Astrocyte (in vitro differentiated cells and primary cell): Measurements from ENCODE around the gene S1PR2. TPM values are rescaled to one million over a fixed set of nuclear protein-coding genes. Genes with fewer than 3 reads are reported as not detected.

Experiments used
- DNase-seq: peaks from one replicate; pipeline ENCODE4 v3.0.0-alpha.2; 2010; ENCODE audit warnings: low read depth
- FAIRE-seq: peaks from 2 replicates; lab custom pipeline; 2011; peaks lifted over from hg19 to GRCh38; lab: Jason Lieb, UNC
- H2AFZ ChIP-seq: 2 replicates; pipeline ENCODE4 v1.6.0; 2012; ENCODE audit warnings: low read depth, low read length, inconsistent platforms
- H3K27ac ChIP-seq: 2 replicates; pipeline ENCODE4 v1.5.1; 2011; ENCODE audit warnings: low read depth, low read length, inconsistent platforms
- H3K27me3 ChIP-seq: 2 replicates; pipeline ENCODE4 v1.6.0; 2011; ENCODE audit warnings: low read length, inconsistent platforms; ENCODE audit not compliant: insufficient read depth
- H3K36me3 ChIP-seq: 2 replicates; pipeline ENCODE4 v1.5.1; 2011; ENCODE audit warnings: low read length, inconsistent platforms; ENCODE audit not compliant: insufficient read depth
- H3K4me1 ChIP-seq: 2 replicates; pipeline ENCODE4 v1.5.1; 2011; ENCODE audit warnings: low read length, inconsistent platforms; ENCODE audit not compliant: insufficient read depth
- H3K4me2 ChIP-seq: 2 replicates; pipeline ENCODE4 v1.6.0; 2012; ENCODE audit warnings: low read length, inconsistent platforms
- H3K4me3 ChIP-seq: 2 replicates; pipeline ENCODE4 v1.5.1; 2011; ENCODE audit warnings: low read depth, mild to moderate bottlenecking, low read length, inconsistent platforms; ENCODE audit not compliant: insufficient read depth
- H3K79me2 ChIP-seq: 2 replicates; pipeline ENCODE4 v1.6.0; 2012; ENCODE audit warnings: mild to moderate bottlenecking, low read length, inconsistent platforms; ENCODE audit not compliant: insufficient read depth
- H3K9ac ChIP-seq: 2 replicates; pipeline ENCODE4 v1.6.0; 2012; ENCODE audit warnings: mild to moderate bottlenecking, low read length, inconsistent platforms
- H3K9me3 ChIP-seq: 2 replicates; pipeline ENCODE4 v1.5.1; 2012; ENCODE audit warnings: low read depth, mild to moderate bottlenecking, low read length, inconsistent platforms; ENCODE audit not compliant: insufficient read depth
- H4K20me1 ChIP-seq: 2 replicates; pipeline ENCODE4 v1.6.0; 2012; ENCODE audit warnings: low read length, inconsistent platforms; ENCODE audit not compliant: insufficient read depth
- H3K27ac Mint-ChIP-seq: one replicate; pipeline ENCODE4 v1.8.0; 2021; ENCODE audit warnings: mild to moderate bottlenecking, mixed read lengths; ENCODE audit not compliant: unreplicated experiment
- H3K27me3 Mint-ChIP-seq: one replicate; pipeline ENCODE4 v1.8.0; 2021; ENCODE audit warnings: low read depth, mixed read lengths; ENCODE audit not compliant: unreplicated experiment
- H3K36me3 Mint-ChIP-seq: one replicate; pipeline ENCODE4 v1.8.0; 2021; ENCODE audit warnings: low read depth, mixed read lengths; ENCODE audit not compliant: unreplicated experiment
- H3K4me1 Mint-ChIP-seq: one replicate; pipeline ENCODE4 v1.8.0; 2021; ENCODE audit warnings: low read depth, mixed read lengths; ENCODE audit not compliant: unreplicated experiment
- H3K4me3 Mint-ChIP-seq: one replicate; pipeline ENCODE4 v1.8.0; 2021; ENCODE audit warnings: mild to moderate bottlenecking, moderate library complexity, mixed read lengths; ENCODE audit not compliant: unreplicated experiment
- H3K9me3 Mint-ChIP-seq: one replicate; pipeline ENCODE4 v1.8.0; 2021; ENCODE audit warnings: mild to moderate bottlenecking, mixed read lengths; ENCODE audit not compliant: unreplicated experiment
- EZH2 ChIP-seq: IDR thresholded peaks from 2 replicates; pipeline ENCODE4 v1.6.1; 2012; ENCODE audit warnings: mild to moderate bottlenecking, low read length, inconsistent platforms; ENCODE audit not compliant: insufficient read depth
- total RNA-seq: library from RNA; stranded (reverse); gene quantifications from 2 replicates; pipeline ENCODE4 v1.2.1, GENCODE V29; 2021
- TF ChIP-seq, protein P1 (sequence below): IDR thresholded peaks from 2 replicates; pipeline ENCODE4 v1.5.1; 2011; ENCODE audit warnings: low read depth, mild to moderate bottlenecking, inconsistent platforms, low read length, moderate library complexity; ENCODE audit not compliant: insufficient read depth

S1PR2 gene
- total RNA-seq, 1 donor from 2014 or later: 15.7 TPM

DNA sequence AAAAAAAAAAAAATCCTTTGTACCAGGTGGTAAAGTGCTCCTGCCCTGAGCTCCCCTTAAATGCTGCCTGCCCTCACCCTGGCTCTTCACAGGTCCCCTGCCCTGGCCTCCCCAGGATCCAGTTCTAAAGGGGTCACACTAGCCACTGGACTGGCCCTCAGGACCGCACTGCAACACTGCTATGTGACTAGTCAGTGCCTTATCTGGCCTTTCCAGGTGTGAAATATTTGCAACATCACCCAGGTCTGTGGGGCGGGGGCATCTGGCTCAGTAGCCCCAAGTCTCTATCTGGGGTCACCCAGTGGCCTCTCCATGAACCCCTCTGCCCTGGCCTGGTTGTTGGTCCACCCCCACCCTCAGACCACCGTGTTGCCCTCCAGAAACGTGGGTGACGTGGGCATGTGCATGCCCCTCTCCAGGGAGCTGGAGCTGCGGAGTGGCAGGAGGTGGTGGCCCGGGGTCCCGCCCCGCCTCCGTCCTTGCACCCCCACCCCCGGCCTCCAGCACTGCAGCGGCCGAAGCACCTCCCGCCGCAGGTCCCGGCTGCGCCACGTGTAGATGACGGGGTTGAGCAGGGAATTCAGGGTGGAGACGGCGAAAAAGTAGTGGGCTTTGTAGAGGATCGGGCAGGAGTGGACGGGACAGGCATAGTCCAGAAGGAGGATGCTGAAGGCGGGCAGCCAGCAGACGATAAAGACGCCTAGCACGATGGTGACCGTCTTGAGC lies 7.5 kb downstream of the S1PR2 start:
- Mint-ChIP-seq H3K4me3 (no peak overlapping the region), H3K9me3 (no peaks in the 10 kb centered on the region), H3K27me3 (no peaks in the 10 kb centered on the region), H3K36me3 (peaks cover 14% of the 10 kb centered on the region), H3K4me1 (peaks cover 2% of the 10 kb centered on the region), H3K27ac (no peak overlapping the region)
- no peak for DNase-seq
- no peaks in the 10 kb centered on the region for H3K27me3 ChIP-seq
- H3K36me3 ChIP-seq: no peaks in the 10 kb centered on the region
- no peak overlapping the region for H3K4me3 ChIP-seq
- H3K9me3 ChIP-seq: no peaks in the 10 kb centered on the region
- no peak overlapping the region for H3K9ac ChIP-seq
- H4K20me1 ChIP-seq: peaks cover 15% of the 10 kb centered on the region
- H3K4me1 ChIP-seq: peaks cover 8% of the 10 kb centered on the region
- H3K27ac ChIP-seq: no peak overlapping the region
- peaks cover 10% of the 10 kb centered on the region for H3K79me2 ChIP-seq
- no peak overlapping the region for H2AFZ ChIP-seq
- FAIRE-seq: no peak
- no peak overlapping the region for H3K4me2 ChIP-seq
- no peak for TF ChIP-seq EZH2
- TF ChIP-seq, protein P1, sequence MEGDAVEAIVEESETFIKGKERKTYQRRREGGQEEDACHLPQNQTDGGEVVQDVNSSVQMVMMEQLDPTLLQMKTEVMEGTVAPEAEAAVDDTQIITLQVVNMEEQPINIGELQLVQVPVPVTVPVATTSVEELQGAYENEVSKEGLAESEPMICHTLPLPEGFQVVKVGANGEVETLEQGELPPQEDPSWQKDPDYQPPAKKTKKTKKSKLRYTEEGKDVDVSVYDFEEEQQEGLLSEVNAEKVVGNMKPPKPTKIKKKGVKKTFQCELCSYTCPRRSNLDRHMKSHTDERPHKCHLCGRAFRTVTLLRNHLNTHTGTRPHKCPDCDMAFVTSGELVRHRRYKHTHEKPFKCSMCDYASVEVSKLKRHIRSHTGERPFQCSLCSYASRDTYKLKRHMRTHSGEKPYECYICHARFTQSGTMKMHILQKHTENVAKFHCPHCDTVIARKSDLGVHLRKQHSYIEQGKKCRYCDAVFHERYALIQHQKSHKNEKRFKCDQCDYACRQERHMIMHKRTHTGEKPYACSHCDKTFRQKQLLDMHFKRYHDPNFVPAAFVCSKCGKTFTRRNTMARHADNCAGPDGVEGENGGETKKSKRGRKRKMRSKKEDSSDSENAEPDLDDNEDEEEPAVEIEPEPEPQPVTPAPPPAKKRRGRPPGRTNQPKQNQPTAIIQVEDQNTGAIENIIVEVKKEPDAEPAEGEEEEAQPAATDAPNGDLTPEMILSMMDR: no peak

DNA sequence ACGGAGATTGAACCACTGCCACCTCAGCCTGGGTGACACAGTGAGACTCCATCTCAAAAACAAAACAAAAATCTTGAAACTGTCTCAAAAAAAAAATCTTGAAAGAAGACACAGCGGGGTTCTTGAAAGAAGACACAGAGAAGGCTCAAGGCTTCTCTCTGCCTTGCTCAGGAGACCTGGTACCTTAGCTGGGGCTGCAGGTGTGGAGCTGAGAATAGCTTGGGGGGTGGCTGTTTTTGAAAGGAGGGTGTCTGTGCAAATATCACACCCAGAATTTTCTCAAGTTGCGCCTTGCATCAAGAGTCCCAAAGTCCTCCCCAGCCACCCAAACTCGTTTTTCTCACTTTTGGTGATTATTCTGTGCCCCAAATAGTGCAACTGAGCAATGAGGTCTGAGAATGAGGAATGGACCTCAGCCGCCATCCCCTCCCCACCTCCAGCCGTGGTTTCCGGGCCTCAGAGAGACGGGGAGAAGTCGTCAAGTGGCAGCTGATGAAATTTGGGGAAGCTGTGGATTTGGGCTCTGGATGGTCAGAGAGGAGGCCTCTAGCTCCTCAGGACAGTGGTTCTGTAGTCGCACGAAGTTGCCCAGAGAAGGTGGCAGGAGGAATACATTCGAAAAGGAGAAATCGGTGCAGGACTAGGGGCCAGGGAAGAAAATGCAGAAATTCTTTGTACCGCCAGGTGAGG lies 8.8 kb downstream of the S1PR2 start:
- Histone ChIP-seq H3K36me3 (no peaks in the 10 kb centered on the region), H3K9me3 (no peaks in the 10 kb centered on the region), H3K4me3 (no peak overlapping the region), H3K4me2 (no peak overlapping the region), H3K27ac (no peak overlapping the region), H3K9ac (no peak overlapping the region), H3K27me3 (no peaks in the 10 kb centered on the region), H3K79me2 (peaks cover 6% of the 10 kb centered on the region), H2AFZ (no peak overlapping the region), H3K4me1 (peaks cover 5% of the 10 kb centered on the region), H4K20me1 (peaks cover 10% of the 10 kb centered on the region)
- TF ChIP-seq EZH2: no peak
- TF ChIP-seq, protein P1: no peak
- no peaks in the 10 kb centered on the region for H3K9me3 Mint-ChIP-seq
- H3K27me3 Mint-ChIP-seq: no peaks in the 10 kb centered on the region
- peaks cover 14% of the 10 kb centered on the region for H3K36me3 Mint-ChIP-seq
- peaks cover 2% of the 10 kb centered on the region for H3K4me1 Mint-ChIP-seq
- H3K4me3 Mint-ChIP-seq: no peak overlapping the region
- H3K27ac Mint-ChIP-seq: no peak overlapping the region
- no peak for DNase-seq
- no peak for FAIRE-seq

DNA sequence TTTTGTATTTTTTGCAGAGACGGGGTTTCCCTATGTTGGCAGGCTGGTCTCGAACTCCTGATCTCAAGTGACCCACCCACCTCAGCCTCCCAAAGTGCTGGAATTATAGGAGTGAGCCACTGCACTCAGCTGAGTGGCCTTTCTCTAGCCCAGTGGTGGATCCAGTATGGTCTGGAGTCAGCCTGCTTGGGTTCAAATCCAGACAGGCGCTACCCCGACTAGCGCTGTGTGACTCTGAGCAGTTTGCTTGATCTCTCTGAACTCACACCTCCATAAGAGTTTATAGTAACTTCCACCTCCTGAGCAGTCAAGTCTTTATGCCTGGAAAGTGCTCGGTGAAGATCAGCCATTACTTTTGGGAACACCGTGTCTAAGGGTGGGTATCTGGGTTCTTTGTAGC lies 10.4 kb downstream of the S1PR2 start:
- H3K79me2 ChIP-seq: peaks cover 6% of the 10 kb centered on the region
- TF ChIP-seq, protein P1: no peak
- TF ChIP-seq EZH2: no peak
- Mint-ChIP-seq H3K9me3 (no peaks in the 10 kb centered on the region), H3K4me3 (no peak overlapping the region), H3K27ac (no peak overlapping the region), H3K27me3 (no peaks in the 10 kb centered on the region), H3K36me3 (peaks cover 14% of the 10 kb centered on the region), H3K4me1 (no peaks in the 10 kb centered on the region)
- no peak overlapping the region for H3K27ac ChIP-seq
- H3K9me3 ChIP-seq: no peaks in the 10 kb centered on the region
- H3K4me3 ChIP-seq: no peak overlapping the region
- no peak for DNase-seq
- no peak for FAIRE-seq
- H3K27me3 ChIP-seq: no peaks in the 10 kb centered on the region
- H3K4me2 ChIP-seq: no peak overlapping the region
- peaks cover 4% of the 10 kb centered on the region for H4K20me1 ChIP-seq
- no peaks in the 10 kb centered on the region for H3K4me1 ChIP-seq
- H3K9ac ChIP-seq: no peak overlapping the region
- no peak overlapping the region for H2AFZ ChIP-seq
- no peaks in the 10 kb centered on the region for H3K36me3 ChIP-seq
